ENCODE data around the gene CLDN4.

Gene CLDN4

GRCh38 chr7:73876973-73877372 lies 46.2 kb downstream of the CLDN4 start:
- ATAC-seq: no peak

- ATAC-seq: no peak
These were observed 49.3 kb downstream of the CLDN4 start for GRCh38 chr7:73879977-73880681.

GRCh38 chr7:73880755-73881328 lies 50.0 kb downstream of the CLDN4 start:
- no peak for ATAC-seq

GRCh38 chr7:73881352-73882046 lies 50.7 kb downstream of the CLDN4 start:
- ATAC-seq: no peak

GRCh38 chr7:73882047-73882402 lies 51.2 kb downstream of the CLDN4 start:
- no peak for ATAC-seq

All from activated CD4-positive, CD25-positive, alpha-beta regulatory T cell treated with anti-CD3 and anti-CD28 coated beads, Interleukin-2, amount 50 U/mL, for 24 hours (primary cell).